H1 (cell line): ENCODE data around the gene CDC42EP1. TPM values are rescaled to one million over a fixed set of nuclear protein-coding genes. Genes with fewer than 3 reads are reported as not detected.

Experiments used
- CTCF ChIA-PET: fragments of 300-600 bp; sonication (Branson Sonifier 250); formaldehyde crosslinking; loops from one replicate; lab custom pipeline; 2021; ENCODE audit not compliant: partially characterized antibody; lab: Charles Lee
- POLR2A ChIA-PET: fragments of 300-600 bp; sonication (Branson Sonifier 250); formaldehyde crosslinking; loops from one replicate; lab custom pipeline; 2021; ENCODE audit warnings: inconsistent platforms; ENCODE audit not compliant: partially characterized antibody; lab: Charles Lee
- DNase-seq, 2 experiments: peaks; one replicate each; pipeline versions ENCODE4 v3.0.0 to v3.0.0-alpha.2; 2010 to 2022; ENCODE audit warnings: low spot score in 2 of 2, low read depth in 1 of 2, mixed read lengths in 1 of 2
- FAIRE-seq: peaks from 2 replicates; lab custom pipeline; 2011; peaks lifted over from hg19 to GRCh38; lab: Jason Lieb, UNC
- H2AFZ ChIP-seq: 2 replicates; pipeline ENCODE4 v1.8.1; 2012; ENCODE audit warnings: low read length, inconsistent platforms
- H2AK5ac ChIP-seq: 2 replicates; pipeline ENCODE4 v1.6.1; 2013; ENCODE audit warnings: low read depth, low read length
- H2BK120ac ChIP-seq: replicated peaks from 2 replicates; pipeline ENCODE3; 2013; ENCODE audit warnings: low read depth, low read length, inconsistent platforms
- H2BK12ac ChIP-seq: 2 replicates; pipeline ENCODE4 v1.6.1; 2013; ENCODE audit warnings: low read depth, low read length
- H2BK15ac ChIP-seq: 2 replicates; pipeline ENCODE4 v1.6.1; 2013; ENCODE audit warnings: low read length
- H2BK20ac ChIP-seq: 2 replicates; pipeline ENCODE4 v1.6.1; 2013; ENCODE audit warnings: low read length
- H2BK5ac ChIP-seq: 2 replicates; pipeline ENCODE4 v1.6.1; 2013; ENCODE audit warnings: low read depth, low read length
- H3K14ac ChIP-seq: 2 replicates; pipeline ENCODE4 v1.6.1; 2013; ENCODE audit warnings: inconsistent platforms; ENCODE audit not compliant: insufficient read length
- H3K18ac ChIP-seq: 2 replicates; pipeline ENCODE4 v1.6.1; 2013; ENCODE audit warnings: low read length; ENCODE audit errors: extremely low read depth
- H3K23ac ChIP-seq: 2 replicates; pipeline ENCODE4 v1.6.1; 2013; ENCODE audit warnings: inconsistent platforms; ENCODE audit not compliant: insufficient read length
- H3K23me2 ChIP-seq: 2 replicates; pipeline ENCODE4 v1.6.1; 2013; ENCODE audit warnings: low read depth, low read length
- H3K27ac ChIP-seq: 2 replicates; pipeline ENCODE4 v1.6.1; 2011; ENCODE audit warnings: low read depth, low read length, inconsistent platforms
- H3K27me3 ChIP-seq, 4 experiments: replicated peaks in 1 of 4; 1 replicate in 1 of 4; 2 replicates in 3 of 4; pipeline versions ENCODE4 v1.6.1 to v1.8.1; 2011 to 2013; ENCODE audit warnings: low read length in 3 of 4, mild to moderate bottlenecking in 3 of 4, inconsistent platforms in 2 of 4, mixed read lengths in 2 of 4, moderate library complexity in 1 of 4; ENCODE audit not compliant: control insufficient read depth in 3 of 4, insufficient read depth in 3 of 4; ENCODE audit errors: extremely low read depth in 1 of 4
- H3K36me3 ChIP-seq, 4 experiments: 2 replicates each; pipeline versions ENCODE4 v1.6.1 to v1.8.1; 2011 to 2013; ENCODE audit warnings: mild to moderate bottlenecking in 4 of 4, low read length in 3 of 4, moderate library complexity in 2 of 4, control low read depth in 1 of 4, inconsistent platforms in 1 of 4; ENCODE audit not compliant: insufficient read depth in 4 of 4, control insufficient read depth in 2 of 4
- H3K4ac ChIP-seq: replicated peaks from 2 replicates; pipeline ENCODE3; 2013; ENCODE audit warnings: low read length, low read depth, mixed read lengths, inconsistent platforms; ENCODE audit not compliant: insufficient read length
- H3K4me1 ChIP-seq, 4 experiments: replicated peaks in 1 of 4; 1 replicate in 1 of 4; 2 replicates in 3 of 4; pipeline versions ENCODE4 v1.6.1 to v1.8.1; 2011 to 2013; ENCODE audit warnings: low read length in 3 of 4, inconsistent platforms in 2 of 4, mixed read lengths in 1 of 4; ENCODE audit not compliant: insufficient read depth in 4 of 4, control insufficient read depth in 3 of 4
- H3K4me2 ChIP-seq, 2 experiments: 2 replicates each; pipeline versions ENCODE4 v1.6.1 to v1.8.1; 2011 to 2013; ENCODE audit warnings: low read depth in 2 of 2, low read length in 2 of 2, control low read depth in 1 of 2, inconsistent platforms in 1 of 2, mild to moderate bottlenecking in 1 of 2; ENCODE audit not compliant: insufficient read depth in 1 of 2
- H3K4me3 ChIP-seq, 4 experiments: fragments of 200-600, 300-600 bp in 1 of 4; sonication (generic), shearing (Covaris generic), sonication (Bioruptor Twin) in 1 of 4; 2 replicates each; pipeline versions ENCODE4 v1.5.1 to v1.8.1; 2011 to 2016; ENCODE audit warnings: low read length in 4 of 4, low read depth in 3 of 4, control low read depth in 2 of 4, inconsistent platforms in 2 of 4, mild to moderate bottlenecking in 2 of 4, mixed read lengths in 1 of 4, moderate library complexity in 1 of 4; ENCODE audit not compliant: insufficient read depth in 2 of 4; ENCODE audit errors: extremely low read depth in 1 of 4
- H3K56ac ChIP-seq: replicated peaks from 2 replicates; pipeline ENCODE3; 2013; ENCODE audit warnings: low read depth, mild to moderate bottlenecking, mixed read lengths, low read length, inconsistent platforms; ENCODE audit not compliant: insufficient read length
- H3K79me1 ChIP-seq: 2 replicates; pipeline ENCODE4 v1.6.1; 2013; ENCODE audit warnings: low read depth, low read length, control low read depth
- H3K79me2 ChIP-seq, 2 experiments: 2 replicates each; pipeline versions ENCODE4 v1.6.1 to v1.8.1; 2012 to 2013; ENCODE audit warnings: low read length in 2 of 2, mild to moderate bottlenecking in 2 of 2, inconsistent platforms in 1 of 2; ENCODE audit not compliant: insufficient read depth in 2 of 2, control insufficient read depth in 1 of 2
- H3K9ac ChIP-seq, 4 experiments: replicated peaks in 1 of 4; 1 replicate in 1 of 4; 2 replicates in 3 of 4; pipeline versions ENCODE4 v1.6.1 to v1.8.1; 2011 to 2013; ENCODE audit warnings: low read depth in 3 of 4, low read length in 3 of 4, control low read depth in 2 of 4, mild to moderate bottlenecking in 2 of 4, moderate library complexity in 2 of 4, inconsistent platforms in 1 of 4; ENCODE audit errors: extremely low read depth in 1 of 4
- H3K9me3 ChIP-seq, 2 experiments: 2 replicates each; pipeline versions ENCODE4 v1.6.1 to v1.8.1; 2012 to 2013; ENCODE audit warnings: mild to moderate bottlenecking in 2 of 2, moderate library complexity in 2 of 2, control low read depth in 1 of 2, inconsistent platforms in 1 of 2, low read depth in 1 of 2, low read length in 1 of 2, mixed read lengths in 1 of 2; ENCODE audit not compliant: insufficient read depth in 2 of 2
- H4K20me1 ChIP-seq, 2 experiments: replicated peaks in 1 of 2; 2 replicates each; pipeline versions ENCODE3 to v1.8.1; 2011 to 2013; ENCODE audit warnings: inconsistent platforms in 2 of 2, low read length in 2 of 2, mild to moderate bottlenecking in 1 of 2; ENCODE audit not compliant: insufficient read depth in 2 of 2, control insufficient read depth in 1 of 2
- H4K5ac ChIP-seq: 2 replicates; pipeline ENCODE4 v1.6.1; 2013; ENCODE audit warnings: low read length, low read depth, mixed read lengths, inconsistent platforms; ENCODE audit not compliant: insufficient read length
- H4K8ac ChIP-seq: 2 replicates; pipeline ENCODE4 v1.8.0; 2013; ENCODE audit warnings: mild to moderate bottlenecking, moderate library complexity, low read length, inconsistent platforms; ENCODE audit not compliant: insufficient read depth; ENCODE audit errors: extremely low read depth
- H4K91ac ChIP-seq: replicated peaks from 2 replicates; pipeline ENCODE3; 2013; ENCODE audit warnings: low read length, mixed read lengths, inconsistent platforms; ENCODE audit not compliant: insufficient read length
- BCL11A ChIP-seq, 2 experiments: IDR thresholded peaks; one replicate each; pipeline ENCODE4 v1.6.1; 2011; ENCODE audit warnings: low read depth in 2 of 2, low read length in 2 of 2, mild to moderate bottlenecking in 2 of 2
- EGR1 ChIP-seq: IDR thresholded peaks from 2 replicates; pipeline ENCODE4 v1.6.1; 2011; ENCODE audit warnings: low read depth, low read length, borderline replicate concordance
- KDM5A ChIP-seq: fragments of 200-600 bp; IDR thresholded peaks from 2 replicates; pipeline ENCODE4 v1.7.1; 2012; ENCODE audit warnings: mild to moderate bottlenecking, low read length, inconsistent platforms, mixed read lengths
- NRF1 ChIP-seq: IDR thresholded peaks from 2 replicates; pipeline ENCODE4 v1.6.1; 2011; ENCODE audit warnings: mild to moderate bottlenecking, low read depth, low read length, improper control_type of control experiment
- SIN3A ChIP-seq, 2 experiments: IDR thresholded peaks in 1 of 2; conservative IDR thresholded peaks in 1 of 2; 2 replicates each; pipeline ENCODE4 v1.6.1; 2011 to 2012; ENCODE audit warnings: low read length in 2 of 2, improper control_type of control experiment in 1 of 2, low read depth in 1 of 2, mild to moderate bottlenecking in 1 of 2
- SIRT6 ChIP-seq: IDR thresholded peaks from one replicate; pipeline ENCODE4 v1.7.1; 2012; ENCODE audit warnings: low read length, inconsistent platforms
- SUZ12 ChIP-seq: fragments of 200-600 bp; sonication (generic); IDR thresholded peaks from 2 replicates; pipeline ENCODE4 v1.6.1; 2012; ENCODE audit warnings: mild to moderate bottlenecking, inconsistent platforms, low read length, moderate library complexity, mixed read lengths
- TAF7 ChIP-seq: optimal IDR thresholded peaks from 2 replicates; pipeline ENCODE3; 2011; ENCODE audit warnings: low read depth, mild to moderate bottlenecking, inconsistent platforms, low read length, moderate library complexity, borderline replicate concordance
- TCF12 ChIP-seq: IDR thresholded peaks from 2 replicates; pipeline ENCODE4 v1.6.1; 2011; ENCODE audit warnings: low read depth, mild to moderate bottlenecking, low read length
- WGBS, 2 experiments: shearing (Covaris generic) in 1 of 2; methylation state at CpG; one replicate each; pipeline versions ENCODE4 v1.1.6 to v1.1.7; 2013 to 2015; ENCODE audit warnings: low lambda C conversion rate in 2 of 2, mixed read lengths in 2 of 2, inconsistent platforms in 1 of 2, low coverage in 1 of 2, missing lambda C conversion rate in 1 of 2; ENCODE audit not compliant: insufficient replicate concordance in 2 of 2, insufficient coverage in 1 of 2, insufficient read length in 1 of 2; ENCODE audit errors: extremely low coverage in 1 of 2, missing lambda C conversion rate in 1 of 2; 5-methylcytosine and 5-hydroxymethylcytosine counted together
- polyA plus RNA-seq, 7 experiments: library from polyadenylated mRNA; depleted of rRNA in 3 of 7; stranded (reverse) in 5 of 7; unstranded in 2 of 7; fragments of >200 nt in 5 of 7; fragments of 200-250 nt in 2 of 7; gene quantifications; 1 replicate in 5 of 7; 2 replicates in 1 of 7; 4 replicates in 1 of 7; pipeline versions ENCODE4 v1.2.1 to v1.2.3, GENCODE V29; 2011 to 2013; ENCODE audit warnings: missing spikeins in 2 of 7, mixed read lengths in 2 of 7
- total RNA-seq: library from RNA; stranded (reverse); fragmentation: NEBNext Ultra II Directional; extraction: Animal tissue kit (Norgen Biotek cat#: 25700); gene quantifications from 2 replicates; pipeline ENCODE4 v1.2.1, GENCODE V29; 2021
- TF ChIP-seq, protein P1 (sequence below): IDR thresholded peaks from 2 replicates; pipeline ENCODE4 v1.6.1; 2011; ENCODE audit warnings: low read length, improper control_type of control experiment
- TF ChIP-seq, protein P2 (sequence below): IDR thresholded peaks from 2 replicates; pipeline ENCODE4 v1.6.1; 2012; ENCODE audit warnings: low read length, inconsistent platforms

The CDC42EP1 gene
- total and polyA plus RNA-seq, 2 of the 8 experiments (the other 6 are each of a cell fraction or from before 2014, with no cell fraction given): 8.3 to 11.2 TPM

DNA sequence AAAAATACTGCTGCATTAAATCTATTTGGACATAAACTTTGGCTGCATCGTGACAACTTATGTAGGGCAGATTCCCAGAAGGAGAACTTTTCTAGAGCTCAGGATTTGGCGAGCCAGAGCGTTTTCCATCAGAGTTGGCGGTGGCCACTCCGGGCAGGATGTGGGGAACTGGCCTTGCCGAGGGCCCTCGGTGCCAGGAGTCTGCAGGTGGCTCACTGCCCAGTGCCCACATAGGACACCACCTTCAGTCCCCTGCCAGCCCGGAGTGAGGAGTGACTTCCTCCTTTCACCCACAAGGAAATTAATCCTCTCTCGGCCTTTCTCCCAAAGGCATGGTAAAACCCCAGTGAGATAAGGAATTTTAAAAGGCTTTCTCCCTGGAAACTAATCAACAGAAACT lies 21.2 kb downstream of the CDC42EP1 start:
- Histone ChIP-seq H2BK15ac (no peak overlapping the region), H3K23ac (no peak overlapping the region), H3K14ac (no peak overlapping the region), H3K4ac (no peak overlapping the region), H3K4me2 (no peak overlapping the region), H4K8ac (no peak overlapping the region), H3K36me3 (no peaks in the 10 kb centered on the region), H3K56ac (no peak overlapping the region), H3K79me2 (no peaks in the 10 kb centered on the region), H2BK5ac (no peak overlapping the region), H3K4me1 (peaks cover 0 to 8% (median 2%) of the 10 kb centered on the region in 4 experiments; a peak in 4 of 7 replicates), H3K27ac (no peak overlapping the region), H2BK120ac (no peak overlapping the region), H3K9me3 (no peaks in the 10 kb centered on the region), H3K4me3 (no peak overlapping the region), H4K91ac (no peak overlapping the region), H3K18ac (no peak overlapping the region), H3K23me2 (no peaks in the 10 kb centered on the region), H2BK20ac (no peak overlapping the region), H3K79me1 (no peaks in the 10 kb centered on the region), H3K9ac (no peak overlapping the region), H3K27me3 (no peaks in the 10 kb centered on the region), H4K5ac (no peak overlapping the region), H2BK12ac (no peak overlapping the region), H4K20me1 (no peaks in the 10 kb centered on the region), H2AK5ac (no peak overlapping the region), H2AFZ (no peak overlapping the region)
- FAIRE-seq: no peak
- no peak for DNase-seq
- WGBS, 2 experiments: 87% methylated on average over 9 of the region's 9 CpGs; no CpG with 5 or more reads in 1 of the 2 experiments
- POLR2A ChIA-PET: interaction anchor here (0.8 to 2.2 kb wide), 5 partner anchors 8 to 54 kb away, joined by 3 to 5 read pairs (median 5); no protein-coding TSS in a partner anchor
- CTCF ChIA-PET: interaction anchor here (0.6 to 39.4 kb wide), 5 partner anchors 11 to 125 kb away, joined by 3 to 1347 read pairs (median 11); no protein-coding TSS in a partner anchor
- no peak for TF ChIP-seq KDM5A
- no peak for TF ChIP-seq BCL11A (IDR thresholded peaks at IDR 0.05; ENCODE audit: low read depth in 2 of 2, low read length in 2 of 2)
- TF ChIP-seq SIRT6: no peak
- TF ChIP-seq, protein P1, sequence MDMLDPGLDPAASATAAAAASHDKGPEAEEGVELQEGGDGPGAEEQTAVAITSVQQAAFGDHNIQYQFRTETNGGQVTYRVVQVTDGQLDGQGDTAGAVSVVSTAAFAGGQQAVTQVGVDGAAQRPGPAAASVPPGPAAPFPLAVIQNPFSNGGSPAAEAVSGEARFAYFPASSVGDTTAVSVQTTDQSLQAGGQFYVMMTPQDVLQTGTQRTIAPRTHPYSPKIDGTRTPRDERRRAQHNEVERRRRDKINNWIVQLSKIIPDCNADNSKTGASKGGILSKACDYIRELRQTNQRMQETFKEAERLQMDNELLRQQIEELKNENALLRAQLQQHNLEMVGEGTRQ: no peak
- TF ChIP-seq TAF7: no peak
- no peak for TF ChIP-seq EGR1
- TF ChIP-seq, protein P2, sequence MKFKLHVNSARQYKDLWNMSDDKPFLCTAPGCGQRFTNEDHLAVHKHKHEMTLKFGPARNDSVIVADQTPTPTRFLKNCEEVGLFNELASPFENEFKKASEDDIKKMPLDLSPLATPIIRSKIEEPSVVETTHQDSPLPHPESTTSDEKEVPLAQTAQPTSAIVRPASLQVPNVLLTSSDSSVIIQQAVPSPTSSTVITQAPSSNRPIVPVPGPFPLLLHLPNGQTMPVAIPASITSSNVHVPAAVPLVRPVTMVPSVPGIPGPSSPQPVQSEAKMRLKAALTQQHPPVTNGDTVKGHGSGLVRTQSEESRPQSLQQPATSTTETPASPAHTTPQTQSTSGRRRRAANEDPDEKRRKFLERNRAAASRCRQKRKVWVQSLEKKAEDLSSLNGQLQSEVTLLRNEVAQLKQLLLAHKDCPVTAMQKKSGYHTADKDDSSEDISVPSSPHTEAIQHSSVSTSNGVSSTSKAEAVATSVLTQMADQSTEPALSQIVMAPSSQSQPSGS: no peak
- TF ChIP-seq NRF1: no peak
- no peak for TF ChIP-seq TCF12
- TF ChIP-seq SUZ12: no peak
- TF ChIP-seq SIN3A (conservative IDR thresholded peaks at IDR 0.05 in 1 of 2, IDR thresholded peaks at IDR 0.05 in 1 of 2; ENCODE audit: low read depth in 1 of 2, low read length in 2 of 2): no peak
